ENCODE results near the gene TMEM53. TPM values are rescaled to one million over a fixed set of nuclear protein-coding genes. Genes with fewer than 3 reads are reported as not detected.
A peak's percentile ranks its signal among the peaks of the same experiment; 100 is the strongest.

Gene TMEM53
- total and polyA plus RNA-seq, 8 donors = 2.4 to 22.8 (median 7.0) TPM

DNA sequence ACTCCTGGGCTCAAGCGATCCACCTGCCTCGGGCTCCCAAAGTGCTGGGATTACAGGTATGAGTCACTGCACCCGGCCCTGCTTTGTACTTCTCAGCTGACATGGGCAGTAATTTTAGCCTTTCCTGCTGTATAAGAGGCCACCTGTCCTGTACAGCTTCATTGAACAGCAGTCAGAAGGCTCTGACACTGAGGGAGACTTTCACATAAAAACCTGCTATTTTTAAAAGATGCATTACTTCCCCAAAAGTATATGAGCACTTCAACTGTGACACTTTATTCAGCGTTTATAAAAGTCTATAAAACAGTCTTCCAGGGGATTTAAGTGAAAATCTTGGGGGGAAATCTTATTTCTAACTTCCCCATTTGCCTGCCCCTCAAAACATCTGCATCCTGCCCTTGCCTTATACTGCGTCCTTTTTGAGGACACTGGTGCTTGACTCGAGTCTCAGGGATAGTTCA lies 39.1 kb upstream of the TMEM53 start:
- H3K36me3 ChIP-seq = no peaks in the 10 kb centered on the region
- no peak overlapping the region for H3K4me3 ChIP-seq
- no peaks in the 10 kb centered on the region for H3K27me3 ChIP-seq
- intact Hi-C loops (cut with DNase I; ENCODE audit: low total_unique reads) = no loop called here
- 49 to 59% (median 52%) methylated on average over 6 of the region's 6 CpGs for WGBS, 5 donors
- no peak overlapping the region for H3K27ac ChIP-seq
- DNase-seq = no peak
- H3K9me3 ChIP-seq = no peaks in the 10 kb centered on the region
- H3K4me1 ChIP-seq = peaks cover 0 to 25% (median 5%) of the 10 kb centered on the region in 4 donors
- TF ChIP-seq EP300 (IDR thresholded peaks at IDR 0.05) (no peak), POLR2AphosphoS5 (IDR thresholded peaks at IDR 0.05) (no peak), POLR2A (IDR thresholded peaks at IDR 0.05) (no peak)
- TF ChIP-seq, protein P1, sequence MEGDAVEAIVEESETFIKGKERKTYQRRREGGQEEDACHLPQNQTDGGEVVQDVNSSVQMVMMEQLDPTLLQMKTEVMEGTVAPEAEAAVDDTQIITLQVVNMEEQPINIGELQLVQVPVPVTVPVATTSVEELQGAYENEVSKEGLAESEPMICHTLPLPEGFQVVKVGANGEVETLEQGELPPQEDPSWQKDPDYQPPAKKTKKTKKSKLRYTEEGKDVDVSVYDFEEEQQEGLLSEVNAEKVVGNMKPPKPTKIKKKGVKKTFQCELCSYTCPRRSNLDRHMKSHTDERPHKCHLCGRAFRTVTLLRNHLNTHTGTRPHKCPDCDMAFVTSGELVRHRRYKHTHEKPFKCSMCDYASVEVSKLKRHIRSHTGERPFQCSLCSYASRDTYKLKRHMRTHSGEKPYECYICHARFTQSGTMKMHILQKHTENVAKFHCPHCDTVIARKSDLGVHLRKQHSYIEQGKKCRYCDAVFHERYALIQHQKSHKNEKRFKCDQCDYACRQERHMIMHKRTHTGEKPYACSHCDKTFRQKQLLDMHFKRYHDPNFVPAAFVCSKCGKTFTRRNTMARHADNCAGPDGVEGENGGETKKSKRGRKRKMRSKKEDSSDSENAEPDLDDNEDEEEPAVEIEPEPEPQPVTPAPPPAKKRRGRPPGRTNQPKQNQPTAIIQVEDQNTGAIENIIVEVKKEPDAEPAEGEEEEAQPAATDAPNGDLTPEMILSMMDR (IDR thresholded peaks at IDR 0.05) = no peak

DNA sequence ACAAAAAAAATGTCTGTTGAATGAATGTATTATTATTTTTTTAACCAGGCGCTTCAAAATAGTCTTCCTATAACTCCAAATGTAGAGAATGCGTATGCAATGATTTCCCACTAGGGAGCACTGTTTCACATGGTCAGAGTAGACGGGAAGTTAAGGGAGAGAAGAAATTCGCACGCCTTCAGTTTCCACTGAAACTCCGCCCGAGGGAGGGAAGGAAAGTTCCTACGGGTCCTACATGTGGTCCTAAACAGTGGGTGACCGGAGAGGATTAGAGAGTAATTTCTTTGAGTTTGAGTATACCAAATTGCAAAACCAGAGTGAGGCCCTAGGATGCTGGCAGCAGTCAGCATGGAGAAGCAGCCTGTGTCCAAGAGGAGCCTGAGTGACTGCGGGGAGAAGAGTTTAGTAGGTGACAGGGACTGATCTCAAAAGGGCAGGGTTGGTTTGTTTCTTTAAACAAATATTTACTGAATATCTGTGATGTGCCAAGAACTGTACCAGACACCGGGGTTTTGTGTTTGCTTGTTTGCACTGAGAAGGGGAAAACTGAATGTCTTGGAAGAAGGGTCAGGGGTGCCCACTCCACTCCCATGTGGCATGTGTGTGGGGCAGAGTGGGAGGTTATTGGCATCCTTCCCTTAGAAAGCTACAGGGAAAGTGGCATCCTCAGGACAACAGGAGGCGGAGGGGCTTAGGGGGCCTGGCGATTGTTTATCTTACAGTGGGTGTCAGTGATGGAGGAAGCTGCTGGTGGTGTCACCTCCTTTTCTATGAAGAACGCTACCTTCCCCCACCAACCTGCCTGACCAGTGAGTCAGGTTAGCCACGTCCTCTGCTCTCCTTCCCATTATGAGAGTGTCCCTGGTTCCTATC lies 33.9 kb upstream of the TMEM53 start:
- H3K36me3 ChIP-seq = no peaks in the 10 kb centered on the region
- H3K4me3 ChIP-seq = no peak overlapping the region
- TF ChIP-seq EP300 (IDR thresholded peaks at IDR 0.05) (no peak), POLR2AphosphoS5 (IDR thresholded peaks at IDR 0.05) (no peak), POLR2A (IDR thresholded peaks at IDR 0.05) (no peak)
- TF ChIP-seq, protein P1 (IDR thresholded peaks at IDR 0.05) = peak in 4 of 7 experiments; percentile 45 to 57 (median 52)
- H3K27me3 ChIP-seq = no peaks in the 10 kb centered on the region
- H3K27ac ChIP-seq = no peak overlapping the region
- DNase-seq = peak in 1 of 2 donors; percentile 71
- 28 to 36% (median 30%) methylated on average over 15 of the region's 15 CpGs for WGBS, 5 donors
- no peaks in the 10 kb centered on the region for H3K9me3 ChIP-seq
- peaks cover 4 to 13% (median 6%) of the 10 kb centered on the region in 4 donors for H3K4me1 ChIP-seq
- intact Hi-C loops (cut with DNase I; ENCODE audit: low total_unique reads) = no loop called here

DNA sequence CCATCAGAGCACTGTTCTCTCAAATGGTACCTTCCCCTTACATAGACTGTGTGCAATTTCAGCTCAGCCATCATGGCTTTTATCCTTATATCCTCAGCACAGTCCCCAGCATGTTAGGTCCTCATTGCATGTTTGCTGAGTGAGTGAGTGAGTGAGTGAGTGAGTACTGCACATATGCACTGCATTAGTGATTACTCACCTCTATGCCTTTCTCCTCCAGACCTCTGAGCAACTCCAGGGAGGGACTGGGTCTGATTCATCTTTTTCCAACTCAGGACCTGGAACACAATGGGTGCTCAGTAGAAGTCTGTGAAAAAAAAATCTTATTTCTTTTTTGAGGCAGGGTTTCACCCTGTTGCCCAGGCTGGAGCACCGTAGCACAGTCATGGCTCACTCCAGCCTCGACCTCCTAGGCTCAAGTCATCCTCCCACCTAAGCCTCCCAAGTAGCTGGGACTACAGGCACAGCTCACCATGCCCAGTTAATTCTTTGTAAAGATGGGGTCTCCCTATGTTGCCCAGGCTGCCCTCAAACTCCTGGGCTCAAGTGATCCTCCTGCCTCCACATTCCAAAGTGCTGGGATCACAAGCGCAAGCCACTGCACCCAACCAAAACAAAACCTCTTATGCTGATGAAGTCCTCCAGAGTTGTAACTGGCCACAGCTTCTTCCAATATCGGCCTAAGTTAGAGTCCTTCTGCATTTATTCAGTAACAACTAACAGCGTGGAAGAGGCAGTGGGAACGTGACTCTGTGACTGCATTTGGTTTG lies 33.0 kb upstream of the TMEM53 start:
- peaks cover 4 to 13% (median 6%) of the 10 kb centered on the region in 4 donors for H3K4me1 ChIP-seq
- H3K4me3 ChIP-seq = no peak overlapping the region
- H3K36me3 ChIP-seq = no peaks in the 10 kb centered on the region
- no peaks in the 10 kb centered on the region for H3K27me3 ChIP-seq
- no peak for DNase-seq
- no peak for TF ChIP-seq POLR2AphosphoS5 (IDR thresholded peaks at IDR 0.05)
- TF ChIP-seq EP300 (IDR thresholded peaks at IDR 0.05) = no peak
- TF ChIP-seq POLR2A (IDR thresholded peaks at IDR 0.05) = no peak
- TF ChIP-seq, protein P1 (IDR thresholded peaks at IDR 0.05) = no peak
- intact Hi-C loops (cut with DNase I; ENCODE audit: low total_unique reads) = no loop called here
- no peaks in the 10 kb centered on the region for H3K9me3 ChIP-seq
- H3K27ac ChIP-seq = no peak overlapping the region
- 86 to 90% (median 86%) methylated on average over 6 of the region's 6 CpGs for WGBS, 5 donors

DNA sequence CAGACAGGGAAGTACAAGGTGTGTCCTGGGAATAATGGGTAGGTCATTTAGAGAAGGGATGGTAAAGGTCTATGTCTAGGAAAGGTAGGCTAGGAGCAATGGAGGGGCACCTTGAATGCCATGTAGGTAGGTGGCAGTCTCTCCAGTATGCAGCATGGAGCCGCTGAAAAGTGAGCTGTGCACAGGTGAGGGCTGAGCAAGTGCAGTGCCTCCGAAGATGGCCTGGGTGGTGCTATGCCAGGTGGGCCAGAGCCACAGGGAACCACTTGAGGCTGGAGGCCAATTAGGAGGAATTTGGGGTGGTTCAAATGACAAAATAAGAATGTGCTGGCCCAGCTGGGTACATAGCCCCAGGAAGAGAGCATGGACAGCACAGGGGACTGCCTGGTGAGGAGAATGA lies 31.7 kb upstream of the TMEM53 start:
- 65 to 87% (median 76%) methylated on average over 2 of the region's 2 CpGs for WGBS, 5 donors
- intact Hi-C loops (cut with DNase I; ENCODE audit: low total_unique reads) = no loop called here

More for the DNA sequence above, 31.7 kb upstream of the TMEM53 start:
- Histone ChIP-seq H3K36me3 (no peaks in the 10 kb centered on the region), H3K4me1 (peaks cover 4 to 13% (median 6%) of the 10 kb centered on the region in 4 donors), H3K27ac (no peak overlapping the region), H3K27me3 (no peaks in the 10 kb centered on the region), H3K9me3 (no peaks in the 10 kb centered on the region), H3K4me3 (no peak overlapping the region)
- DNase-seq = no peak
- TF ChIP-seq, protein P1 (IDR thresholded peaks at IDR 0.05) = no peak
- TF ChIP-seq POLR2AphosphoS5 (IDR thresholded peaks at IDR 0.05) = no peak
- TF ChIP-seq EP300 (IDR thresholded peaks at IDR 0.05) = no peak
- TF ChIP-seq POLR2A (IDR thresholded peaks at IDR 0.05) = no peak

Measured in stomach (tissue), 9 donors.